Stimulated activated naive B cell treated with anti-CD40 and anti-IgM and Interleukin-4, amounts not matched to agents 10 μg/mL and 1 μg/mL and 100 μg/mL, for 72 hours (primary cell): ENCODE results near the gene HPSE.
"Not testable (repeated sequence)": the region's sequence is repeated elsewhere in the genome, so short reads cannot be mapped to it uniquely, and the experiment has no call there.

Experiments used
- ATAC-seq, 2 donors: fragments of 150-1000 bp; cut with Tn5 transposase; replicated peaks; 2 replicates each; pipeline ENCODE4 v1.10.0; 2021; ENCODE audit warnings: moderate library complexity in 1 of 2
- DNase-seq: peaks from one replicate; pipeline ENCODE4 v3.0.0; 2021
- H3K27ac Mint-ChIP-seq: one replicate; pipeline ENCODE4 v1.8.0; 2022; ENCODE audit warnings: mild to moderate bottlenecking, mixed read lengths
- H3K27me3 Mint-ChIP-seq, 2 donors: one replicate each; pipeline ENCODE4 v1.8.0; 2022; ENCODE audit warnings: mixed read lengths in 2 of 2
- H3K36me3 Mint-ChIP-seq, 2 donors: one replicate each; pipeline ENCODE4 v1.8.0; 2022; ENCODE audit warnings: mixed read lengths in 2 of 2, mild to moderate bottlenecking in 1 of 2
- H3K4me1 Mint-ChIP-seq, 2 donors: one replicate each; pipeline ENCODE4 v1.8.0; 2022; ENCODE audit warnings: mixed read lengths in 2 of 2, mild to moderate bottlenecking in 1 of 2
- H3K4me3 Mint-ChIP-seq, 2 donors: one replicate each; pipeline ENCODE4 v1.8.0; 2022; ENCODE audit warnings: mild to moderate bottlenecking in 2 of 2, mixed read lengths in 2 of 2, moderate library complexity in 1 of 2
- H3K9me3 Mint-ChIP-seq, 2 donors: one replicate each; pipeline ENCODE4 v1.8.0; 2022; ENCODE audit warnings: mixed read lengths in 2 of 2, mild to moderate bottlenecking in 1 of 2

HPSE gene

DNA sequence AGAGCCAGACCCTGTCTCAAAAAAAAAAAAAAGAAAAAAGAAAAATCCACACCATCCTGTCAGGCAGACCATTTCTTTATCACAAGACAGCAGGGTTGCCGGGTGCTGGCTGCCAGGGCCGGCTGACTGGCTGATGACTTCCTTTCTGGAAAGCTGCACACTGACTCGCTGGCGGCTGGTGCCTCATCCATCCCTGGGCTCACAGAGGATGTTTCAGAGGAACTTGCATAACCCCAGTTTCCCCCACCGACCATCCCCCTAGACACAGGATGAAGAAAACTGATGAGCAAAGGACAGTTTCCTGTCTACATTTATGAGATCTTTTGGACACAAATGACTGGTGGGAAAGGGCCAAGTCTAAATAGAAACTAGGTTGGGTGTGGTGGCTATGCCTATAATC, 14.1 kb downstream of the HPSE start:
- DNase-seq (no peak), ATAC-seq (peak in 1 of 2 donors; percentile 27)
- Mint-ChIP-seq H3K27ac (no peak overlapping the region), H3K4me3 (no peak overlapping the region), H3K9me3 (no peaks in the 10 kb centered on the region), H3K36me3 (peaks cover 0 to 7% of the 10 kb centered on the region in 2 donors), H3K27me3 (no peaks in the 10 kb centered on the region), H3K4me1 (no peaks in the 10 kb centered on the region)

DNA sequence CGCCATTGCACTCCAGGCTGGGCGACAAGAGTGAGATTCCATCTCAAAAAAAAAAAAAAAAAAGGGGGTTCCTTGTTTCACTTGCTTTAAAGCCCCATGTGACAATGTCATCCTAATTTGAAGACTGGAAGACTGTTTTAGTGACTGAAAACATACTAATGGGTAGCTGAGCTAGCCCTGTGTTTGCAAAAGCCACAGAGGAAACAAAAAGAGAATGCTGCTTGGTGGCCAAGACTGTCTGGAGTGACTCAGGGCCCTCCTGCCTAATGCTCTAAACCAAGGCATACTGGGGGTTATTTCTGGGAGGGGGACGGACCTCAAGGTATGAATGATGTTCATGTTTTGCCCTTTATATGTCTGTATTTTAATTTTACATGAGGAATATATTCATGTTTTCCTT, 16.0 kb downstream of the HPSE start:
- Mint-ChIP-seq H3K4me1 (no peaks in the 10 kb centered on the region), H3K27ac (no peak overlapping the region), H3K27me3 (no peaks in the 10 kb centered on the region), H3K4me3 (no peak overlapping the region), H3K36me3 (peaks cover 0 to 7% of the 10 kb centered on the region in 2 donors), H3K9me3 (no peaks in the 10 kb centered on the region)
- ATAC-seq, result no peak
- DNase-seq, result no peak

DNA sequence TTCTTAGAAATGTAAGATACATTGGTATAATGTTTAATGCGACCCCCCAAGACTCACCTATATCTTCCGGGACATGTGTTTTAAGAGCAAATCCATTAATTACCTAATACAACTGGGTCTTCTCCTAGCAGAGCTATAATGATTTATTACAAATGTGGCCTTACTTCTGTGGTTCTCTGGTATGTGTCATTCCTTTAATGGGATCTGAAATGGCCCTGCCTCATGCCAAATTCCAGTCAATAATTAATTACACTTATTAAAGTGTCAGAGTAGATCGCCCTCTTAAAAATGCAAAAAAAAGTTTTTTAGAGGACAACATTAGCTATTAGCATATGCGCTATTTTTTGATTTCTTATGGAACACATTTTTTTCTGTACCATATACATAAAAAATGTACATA, 17.0 kb downstream of the HPSE start:
- H3K9me3 Mint-ChIP-seq, result no peaks in the 10 kb centered on the region
- H3K36me3 Mint-ChIP-seq, result peaks cover 0 to 7% of the 10 kb centered on the region in 2 donors
- DNase-seq, result no peak
- H3K27me3 Mint-ChIP-seq, result no peaks in the 10 kb centered on the region
- no peak for ATAC-seq
- H3K27ac Mint-ChIP-seq, result no peak overlapping the region
- H3K4me3 Mint-ChIP-seq, result no peak overlapping the region
- H3K4me1 Mint-ChIP-seq, result no peaks in the 10 kb centered on the region

DNA sequence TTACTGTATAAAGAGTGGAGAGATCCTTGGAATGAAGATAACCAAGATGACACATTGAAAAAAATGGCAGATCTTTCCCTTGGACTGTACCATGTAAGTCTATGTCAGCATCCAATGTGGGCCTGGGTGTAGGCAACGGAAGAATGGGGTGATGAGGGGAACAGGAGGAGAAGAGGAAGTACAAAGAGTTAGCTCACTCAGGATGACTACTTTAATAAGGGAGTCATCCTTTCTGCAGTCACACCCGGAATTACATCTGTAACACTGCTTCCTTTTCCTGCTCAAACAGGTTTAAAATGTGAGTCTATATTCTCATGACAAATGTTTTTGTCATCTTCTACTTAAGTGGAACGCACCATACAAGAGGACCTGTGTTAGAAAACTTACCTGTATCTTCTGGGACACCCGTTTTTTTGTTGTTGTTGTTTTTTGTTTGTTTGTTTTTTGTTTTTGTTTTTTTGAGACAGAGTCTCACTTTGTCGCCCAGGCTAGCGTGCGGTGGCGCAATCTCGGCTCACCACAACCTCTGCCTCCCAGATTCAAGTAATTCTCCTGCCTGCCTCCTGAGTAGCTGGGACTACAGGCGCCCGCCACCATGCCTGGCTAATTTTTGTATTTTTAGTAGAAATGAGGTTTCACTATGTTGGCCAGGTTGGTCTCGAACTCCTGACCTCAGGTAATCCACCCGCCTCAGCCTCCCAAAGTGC, 18.0 kb downstream of the HPSE start:
- no peak overlapping the region for H3K27ac Mint-ChIP-seq
- peaks cover 5 to 7% of the 10 kb centered on the region in 2 donors for H3K36me3 Mint-ChIP-seq
- no peaks in the 10 kb centered on the region for H3K27me3 Mint-ChIP-seq
- DNase-seq (no peak), ATAC-seq (no peak)
- H3K4me1 Mint-ChIP-seq, result no peaks in the 10 kb centered on the region
- no peaks in the 10 kb centered on the region for H3K9me3 Mint-ChIP-seq
- H3K4me3 Mint-ChIP-seq, result no peak overlapping the region

DNA sequence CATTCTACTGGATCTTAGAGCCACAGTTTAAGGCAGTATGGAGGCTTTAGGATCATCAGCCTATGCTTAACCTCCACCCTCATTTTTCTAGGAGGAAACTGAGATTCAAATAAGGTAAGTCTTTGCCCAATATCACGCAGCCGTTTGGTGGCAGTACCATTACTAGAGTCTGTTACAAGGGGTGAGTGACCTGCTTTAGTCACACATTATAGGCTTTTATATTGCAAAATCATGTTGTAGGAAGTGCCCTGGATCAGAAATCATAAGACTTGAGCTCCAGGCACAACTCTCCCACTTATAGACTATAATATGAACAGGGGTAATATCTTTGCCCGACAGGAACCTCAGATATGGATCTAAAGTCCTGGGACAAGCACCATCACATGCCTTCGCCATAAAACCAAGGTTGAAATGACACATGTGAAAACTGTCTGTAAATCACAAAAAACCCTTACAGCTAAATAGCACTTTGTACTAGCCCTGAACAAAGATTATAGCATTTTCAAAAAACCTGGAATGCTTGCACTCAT, 19.2 kb downstream of the HPSE start:
- Mint-ChIP-seq H3K27ac (no peak overlapping the region), H3K36me3 (peaks cover 4 to 8% of the 10 kb centered on the region in 2 donors), H3K4me3 (no peak overlapping the region), H3K9me3 (no peaks in the 10 kb centered on the region), H3K4me1 (no peaks in the 10 kb centered on the region), H3K27me3 (no peaks in the 10 kb centered on the region)
- DNase-seq (no peak), ATAC-seq (no peak)

DNA sequence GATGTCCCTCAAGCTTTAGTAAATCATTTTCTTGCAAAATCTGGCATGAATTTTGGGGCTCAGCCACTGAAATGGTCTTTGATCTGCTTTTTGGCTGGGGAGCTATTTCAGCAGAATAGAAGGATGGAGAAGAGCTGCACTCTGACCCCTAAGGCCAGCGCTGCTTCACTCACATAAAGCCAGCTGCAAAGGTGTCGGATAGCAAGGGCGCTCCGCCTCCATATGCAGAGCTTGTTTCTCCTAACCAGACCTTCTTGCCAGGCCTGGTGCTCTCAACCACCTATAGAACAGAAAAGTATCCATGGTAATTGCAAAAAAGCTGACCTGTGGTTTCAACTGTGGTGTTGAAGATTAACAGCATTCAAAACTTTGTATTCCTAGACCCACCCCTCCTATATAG, 26.0 kb downstream of the HPSE start:
- Mint-ChIP-seq H3K27ac (no peak overlapping the region), H3K4me3 (no peak overlapping the region), H3K27me3 (no peaks in the 10 kb centered on the region), H3K9me3 (no peaks in the 10 kb centered on the region), H3K4me1 (no peaks in the 10 kb centered on the region), H3K36me3 (peaks cover 0 to 8% of the 10 kb centered on the region in 2 donors)
- ATAC-seq (no peak), DNase-seq (no peak)

DNA sequence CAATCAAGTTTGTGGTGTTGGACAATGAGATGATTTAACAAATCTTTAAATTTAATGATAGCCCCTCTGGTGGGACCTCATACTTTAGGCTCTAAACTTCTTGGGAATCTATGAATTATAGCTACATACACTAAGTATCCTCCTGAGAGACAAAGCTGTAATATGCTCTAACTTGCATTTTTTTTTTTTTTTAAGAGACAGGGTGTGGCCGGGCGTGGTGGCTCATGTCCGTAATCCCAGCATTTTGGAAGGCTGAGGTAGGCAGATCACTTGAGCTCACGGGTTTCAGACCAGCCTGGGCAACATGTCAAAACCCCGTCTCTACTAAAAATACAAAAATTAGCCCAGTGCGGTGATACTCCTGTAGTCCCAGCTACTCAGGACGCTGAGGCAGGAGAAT, 26.7 kb downstream of the HPSE start:
- Mint-ChIP-seq H3K36me3 (peaks cover 0 to 8% of the 10 kb centered on the region in 2 donors), H3K4me1 (no peaks in the 10 kb centered on the region), H3K27ac (no peak overlapping the region), H3K9me3 (no peaks in the 10 kb centered on the region), H3K4me3 (no peak overlapping the region), H3K27me3 (no peaks in the 10 kb centered on the region)
- ATAC-seq (no peak), DNase-seq (no peak)

DNA sequence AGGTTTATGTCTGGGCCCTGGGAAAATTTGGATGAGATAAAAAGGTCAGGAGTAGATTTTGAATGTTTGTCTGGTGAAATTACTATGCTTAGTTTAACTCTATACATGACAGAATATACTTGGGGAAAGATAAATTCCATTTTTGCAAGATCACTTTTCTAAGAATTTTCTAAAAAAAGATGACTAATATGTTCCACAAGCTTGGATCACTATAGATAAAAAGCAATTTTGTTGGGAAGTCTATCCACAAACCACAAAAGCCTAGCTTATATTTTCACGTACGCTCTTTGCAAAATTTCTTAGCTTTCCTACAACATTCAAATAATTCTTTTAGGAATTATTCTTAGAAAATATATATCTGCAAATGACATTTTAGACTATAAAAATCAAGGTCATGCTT, 29.5 kb downstream of the HPSE start:
- ATAC-seq (no peak), DNase-seq (no peak)
- H3K4me3 Mint-ChIP-seq, result no peak overlapping the region
- no peaks in the 10 kb centered on the region for H3K9me3 Mint-ChIP-seq
- H3K27ac Mint-ChIP-seq, result no peak overlapping the region
- no peaks in the 10 kb centered on the region for H3K4me1 Mint-ChIP-seq
- no peaks in the 10 kb centered on the region for H3K27me3 Mint-ChIP-seq
- H3K36me3 Mint-ChIP-seq, result no peaks in the 10 kb centered on the region

DNA sequence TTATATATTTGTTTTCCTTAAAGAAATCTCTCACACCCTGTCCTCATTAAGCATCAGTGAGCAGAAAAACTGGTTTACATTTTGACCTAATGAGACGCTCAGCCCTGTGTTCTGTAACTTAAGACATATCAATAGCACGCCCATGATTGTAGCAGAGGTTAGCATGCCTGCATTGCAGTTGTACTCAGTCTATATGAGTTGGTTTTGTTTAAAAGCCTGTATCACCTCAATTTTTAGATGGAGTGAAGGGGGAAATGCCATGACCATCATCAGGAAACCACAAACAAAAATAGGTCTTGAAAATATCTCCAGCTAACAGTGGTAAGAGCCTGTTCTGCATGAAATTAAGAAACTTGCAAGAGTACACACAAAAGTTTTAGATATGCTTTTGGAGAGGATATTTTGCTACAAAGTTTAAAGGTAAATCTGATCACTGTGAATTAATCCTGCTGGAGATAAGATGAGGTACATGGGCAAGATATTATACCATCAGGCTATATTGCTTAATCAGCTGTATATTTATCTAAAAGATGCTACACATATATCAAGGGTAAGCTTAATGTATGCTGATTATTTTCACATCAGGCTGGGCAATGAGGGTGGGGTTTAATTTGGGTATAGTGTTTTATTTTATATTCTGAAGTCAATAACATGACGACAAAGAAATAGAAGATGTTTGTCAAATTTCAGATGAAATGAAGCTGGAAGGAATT, 36.9 kb downstream of the HPSE start:
- Mint-ChIP-seq H3K9me3 (no peaks in the 10 kb centered on the region), H3K4me1 (peaks cover 10 to 19% of the 10 kb centered on the region in 2 donors), H3K4me3 (no peak overlapping the region), H3K36me3 (no peaks in the 10 kb centered on the region), H3K27me3 (no peaks in the 10 kb centered on the region), H3K27ac (no peak overlapping the region)
- DNase-seq (no peak), ATAC-seq (peak; percentile 48 to 53)

DNA sequence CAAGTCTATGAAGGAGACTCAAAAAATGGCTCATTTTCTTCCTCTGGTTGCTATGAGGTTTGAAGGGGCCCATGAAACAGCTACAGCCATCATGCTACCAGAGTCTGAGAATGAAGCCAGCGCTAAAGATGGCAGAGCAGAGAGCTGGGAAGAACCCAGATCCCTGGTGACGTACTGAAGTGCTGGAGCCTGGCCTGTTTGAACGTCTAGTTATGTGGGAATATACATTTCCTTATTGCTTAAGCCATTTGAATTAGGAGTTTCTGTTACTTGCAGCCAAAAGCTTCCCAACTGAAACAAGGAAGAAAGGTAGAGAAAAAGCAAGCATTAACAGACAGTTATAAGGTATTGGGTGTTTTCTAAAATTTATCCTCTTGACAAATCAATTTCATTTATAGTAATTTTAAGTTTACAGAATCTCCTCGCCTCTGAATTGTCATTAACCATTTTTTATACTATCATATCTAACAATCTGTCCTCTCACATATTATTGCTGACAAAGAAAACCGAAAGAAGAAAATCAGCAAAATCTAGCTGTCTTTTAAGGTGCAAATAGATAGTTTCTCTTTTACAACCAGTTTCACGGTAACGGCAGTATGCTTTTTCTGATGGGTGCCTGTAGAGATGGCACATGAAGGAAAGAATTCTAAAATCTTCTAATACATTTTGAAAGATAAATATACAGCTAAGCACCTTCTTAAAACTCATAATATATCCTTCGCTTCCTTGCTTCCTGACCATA, 41.2 kb downstream of the HPSE start:
- Mint-ChIP-seq H3K9me3 (peaks cover 3 to 7% of the 10 kb centered on the region in 2 donors), H3K27ac (peak overlapping the region; percentile 37)

DNA sequence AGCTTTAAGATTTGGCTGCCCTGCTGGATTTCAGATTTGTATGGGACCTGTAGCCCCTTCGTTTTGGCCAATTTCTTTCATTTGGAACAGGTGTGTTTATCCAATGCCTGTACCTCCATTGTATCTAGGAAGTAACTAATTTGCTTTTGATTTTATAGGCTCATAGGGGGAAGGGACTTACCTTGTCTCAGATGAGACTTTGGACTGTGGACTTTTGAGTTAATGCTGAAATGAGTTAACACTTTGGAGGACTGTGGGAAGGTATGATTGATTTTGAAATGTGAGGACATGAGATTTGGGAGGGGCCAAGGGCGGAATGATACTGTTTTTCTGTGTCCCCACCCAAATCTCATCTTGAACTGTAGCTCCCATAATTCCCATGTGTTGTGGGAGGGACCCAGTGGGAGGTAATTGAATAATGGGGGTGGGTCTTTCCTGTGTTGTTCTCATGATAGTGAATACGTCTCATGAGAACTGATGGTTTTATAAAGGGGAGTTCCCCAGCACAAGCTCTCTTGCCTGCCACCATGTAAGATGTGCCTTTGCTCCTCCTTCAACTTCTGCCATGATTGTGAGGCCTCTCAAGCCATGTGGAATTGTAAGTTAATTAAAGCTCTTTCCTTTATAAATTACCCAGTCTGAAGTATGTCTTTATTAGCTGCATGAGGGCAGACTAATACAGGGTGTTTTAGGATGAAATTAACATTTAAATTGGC, 44.4 kb downstream of the HPSE start:
- H3K27ac Mint-ChIP-seq, H3K36me3 Mint-ChIP-seq, ATAC-seq, H3K4me3 Mint-ChIP-seq, H3K9me3 Mint-ChIP-seq, DNase-seq, H3K4me1 Mint-ChIP-seq, H3K27me3 Mint-ChIP-seq: not testable (repeated sequence)

More for the DNA sequence above, 41.2 kb downstream of the HPSE start:
- peaks cover 10 to 15% of the 10 kb centered on the region in 2 donors for H3K4me1 Mint-ChIP-seq
- no peak overlapping the region for H3K4me3 Mint-ChIP-seq
- H3K27me3 Mint-ChIP-seq, result no peaks in the 10 kb centered on the region
- DNase-seq, result no peak
- ATAC-seq, result no peak
- peaks cover 0 to 3% of the 10 kb centered on the region in 2 donors for H3K36me3 Mint-ChIP-seq

DNA sequence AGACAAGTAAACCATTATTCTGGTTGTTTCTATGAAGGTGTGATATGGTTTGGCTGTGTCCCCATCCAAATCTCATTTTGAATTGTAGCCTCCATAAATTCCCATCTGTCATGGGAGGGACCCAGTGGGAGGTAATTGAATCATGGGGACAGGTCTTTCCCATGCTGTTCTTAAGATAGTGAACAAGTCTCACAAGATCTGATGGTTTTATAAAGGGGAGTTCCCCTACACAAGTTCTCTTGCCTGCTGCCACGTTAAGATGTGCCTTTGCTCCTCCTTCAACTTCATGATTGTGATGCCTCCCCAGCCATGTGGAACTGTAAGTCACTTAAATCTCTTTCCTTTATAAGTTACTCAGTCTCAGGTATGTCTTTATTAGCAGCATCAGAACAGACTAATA, 46.3 kb downstream of the HPSE start:
- not testable (repeated sequence) for ATAC-seq, H3K9me3 Mint-ChIP-seq, H3K27me3 Mint-ChIP-seq, DNase-seq, H3K4me1 Mint-ChIP-seq, H3K36me3 Mint-ChIP-seq, H3K27ac Mint-ChIP-seq, H3K4me3 Mint-ChIP-seq

DNA sequence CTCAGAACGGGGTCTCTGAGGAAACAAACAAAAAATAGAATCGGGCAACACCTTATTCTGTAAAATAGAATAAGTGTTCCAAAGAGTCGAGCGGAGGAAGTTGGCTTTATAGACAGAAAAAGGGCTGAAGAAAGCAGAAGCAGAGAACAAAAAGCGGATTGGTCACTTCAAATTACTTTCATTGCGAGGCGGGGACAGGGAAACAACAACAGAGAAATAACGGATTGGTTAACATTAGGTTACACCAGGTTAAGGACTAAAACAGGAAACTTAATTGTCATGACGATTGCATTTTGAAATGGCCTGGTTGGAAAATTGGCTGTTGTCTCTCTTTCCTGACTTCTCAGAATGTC, 49.6 kb downstream of the HPSE start:
- H3K27me3 Mint-ChIP-seq, result no peaks in the 10 kb centered on the region
- peaks cover under 1 to 4% of the 10 kb centered on the region in 2 donors for H3K9me3 Mint-ChIP-seq
- peak overlapping the region; percentile 97 for H3K27ac Mint-ChIP-seq
- H3K4me3 Mint-ChIP-seq, result peak overlapping the region; percentile 94 to 96
- peaks cover 21 to 30% of the 10 kb centered on the region in 2 donors for H3K4me1 Mint-ChIP-seq
- DNase-seq, result no peak
- peaks cover 5 to 6% of the 10 kb centered on the region in 2 donors for H3K36me3 Mint-ChIP-seq
- peak; percentile 35 to 47 for ATAC-seq
